CD14-positive monocyte (primary cell): ENCODE measurements around the gene KCNJ4. TPM values are rescaled to one million over a fixed set of nuclear protein-coding genes. Genes with fewer than 3 reads are reported as not detected.
A peak's percentile ranks its signal among the peaks of the same experiment; 100 is the strongest.

Experiments
- DNase-seq, 3 donors: peaks; one replicate each; pipeline ENCODE4 v3.0.0-alpha.2; 2011 to 2022
- H2AFZ ChIP-seq: 2 replicates; pipeline ENCODE4 v1.6.0; 2012; ENCODE audit warnings: mild to moderate bottlenecking, low read depth, low read length, inconsistent platforms; ENCODE audit not compliant: insufficient read depth, poor library complexity, severe bottlenecking
- H3K27ac ChIP-seq, 2 donors: 1 replicate in 1 of 2; 2 replicates in 1 of 2; pipeline ENCODE4 v1.5.1; 2012 to 2013; ENCODE audit warnings: low read length in 2 of 2, control low read depth in 1 of 2, inconsistent platforms in 1 of 2, low read depth in 1 of 2, mild to moderate bottlenecking in 1 of 2
- H3K27me3 ChIP-seq, 2 donors: one replicate each; pipeline versions ENCODE4 v1.6.0 to v1.6.1; 2011 to 2013; ENCODE audit warnings: low read length in 2 of 2; ENCODE audit not compliant: control insufficient read depth in 2 of 2, insufficient read depth in 2 of 2
- H3K36me3 ChIP-seq, 2 donors: replicated peaks in 1 of 2; 1 replicate in 1 of 2; 2 replicates in 1 of 2; pipeline versions ENCODE4 v1.5.1 to v1.6.1; 2012 to 2013; ENCODE audit warnings: low read length in 2 of 2, control low read depth in 1 of 2, inconsistent platforms in 1 of 2, mild to moderate bottlenecking in 1 of 2; ENCODE audit not compliant: insufficient read depth in 2 of 2, control insufficient read depth in 1 of 2
- H3K4me1 ChIP-seq, 2 donors: 1 replicate in 1 of 2; 2 replicates in 1 of 2; pipeline versions ENCODE4 v1.5.1 to v1.6.1; 2012 to 2013; ENCODE audit warnings: low read length in 2 of 2, control low read depth in 1 of 2, inconsistent platforms in 1 of 2, mild to moderate bottlenecking in 1 of 2, moderate library complexity in 1 of 2; ENCODE audit not compliant: insufficient read depth in 2 of 2, control insufficient read depth in 1 of 2
- H3K4me2 ChIP-seq: replicated peaks from 2 replicates; pipeline ENCODE3; 2012; ENCODE audit warnings: low read length, moderate library complexity, mild to moderate bottlenecking; ENCODE audit not compliant: poor library complexity, severe bottlenecking; ENCODE audit errors: extremely low read depth
- H3K4me3 ChIP-seq, 3 experiments: fragments of 200-600 bp in 1 of 3; sonication (generic) in 1 of 3; replicated peaks in 1 of 3; 1 replicate in 2 of 3; 2 replicates in 1 of 3; pipeline ENCODE4 v1.5.1; 2011 to 2013; ENCODE audit warnings: low read length in 3 of 3, mild to moderate bottlenecking in 3 of 3, control low read depth in 2 of 3, low read depth in 2 of 3, inconsistent platforms in 1 of 3, moderate library complexity in 1 of 3
- H3K79me2 ChIP-seq: 2 replicates; pipeline ENCODE4 v1.6.0; 2012; ENCODE audit warnings: mild to moderate bottlenecking, control low read depth, inconsistent platforms, low read length, moderate library complexity; ENCODE audit not compliant: insufficient read depth
- H3K9ac ChIP-seq: 2 replicates; pipeline ENCODE4 v1.6.0; 2017; ENCODE audit warnings: low read length, mild to moderate bottlenecking; ENCODE audit not compliant: insufficient read depth, poor library complexity, severe bottlenecking
- H3K9me3 ChIP-seq, 2 donors: replicated peaks in 1 of 2; 1 replicate in 1 of 2; 2 replicates in 1 of 2; pipeline versions ENCODE4 v1.5.1 to v1.6.1; 2012 to 2013; ENCODE audit warnings: low read length in 2 of 2, control low read depth in 1 of 2; ENCODE audit not compliant: control insufficient read depth in 1 of 2, insufficient read depth in 1 of 2
- H4K20me1 ChIP-seq: 2 replicates; pipeline ENCODE4 v1.6.0; 2012; ENCODE audit warnings: mild to moderate bottlenecking, low read length, control low read depth, moderate library complexity; ENCODE audit not compliant: insufficient read depth
- H3K27ac Mint-ChIP-seq, 7 donors: one replicate each; pipeline ENCODE4 v1.8.0; 2020; ENCODE audit warnings: mild to moderate bottlenecking in 7 of 7, mixed read lengths in 7 of 7, moderate library complexity in 6 of 7, inconsistent platforms in 2 of 7
- H3K27me3 Mint-ChIP-seq, 3 donors: one replicate each; pipeline ENCODE4 v1.8.0; 2021 to 2022; ENCODE audit warnings: low read depth in 3 of 3, mild to moderate bottlenecking in 3 of 3, mixed read lengths in 3 of 3, moderate library complexity in 3 of 3, inconsistent platforms in 1 of 3
- H3K36me3 Mint-ChIP-seq, 2 donors: one replicate each; pipeline ENCODE4 v1.8.0; 2020; ENCODE audit warnings: mixed read lengths in 2 of 2, inconsistent platforms in 1 of 2, mild to moderate bottlenecking in 1 of 2
- H3K4me1 Mint-ChIP-seq: one replicate; pipeline ENCODE4 v1.8.0; 2020; ENCODE audit warnings: mild to moderate bottlenecking, mixed read lengths
- H3K4me3 Mint-ChIP-seq, 2 donors: one replicate each; pipeline ENCODE4 v1.8.0; 2020; ENCODE audit warnings: mild to moderate bottlenecking in 2 of 2, mixed read lengths in 2 of 2, moderate library complexity in 1 of 2
- H3K9me3 Mint-ChIP-seq, 7 donors: one replicate each; pipeline ENCODE4 v1.8.0; 2020 to 2022; ENCODE audit warnings: mixed read lengths in 7 of 7, mild to moderate bottlenecking in 6 of 7, moderate library complexity in 6 of 7, inconsistent platforms in 2 of 7
- CTCF ChIP-seq: fragments of 200-600 bp; IDR thresholded peaks from one replicate; pipeline ENCODE4 v1.8.0; 2022; ENCODE audit warnings: antibody characterized with exemption, mild to moderate bottlenecking
- WGBS: methylation state at CpG from one replicate; pipeline ENCODE4 v1.1.5; 2013; ENCODE audit warnings: missing lambda C conversion rate; ENCODE audit not compliant: insufficient coverage; 5-methylcytosine and 5-hydroxymethylcytosine counted together
- intact Hi-C, 2 donors: fragments of 100-400 bp; cut with micrococcal nuclease; formaldehyde crosslinking; loops; one replicate each; pipeline versions ENCODE4 v1.15.0 to v1.15.1; 2023
- polyA plus RNA-seq, 3 donors: library from polyadenylated mRNA; depleted of rRNA in 1 of 3; unstranded in 2 of 3; stranded (reverse) in 1 of 3; fragments of 300-500 nt in 2 of 3; fragments of >200 nt in 1 of 3; fragmentation: Illumina TruSeq in 2 of 3; gene quantifications; 1 replicate in 2 of 3; 2 replicates in 1 of 3; pipeline ENCODE4 v1.2.3, GENCODE V29; 2012 to 2021

Gene KCNJ4
- polyA plus RNA-seq, 3 donors, result not detected

DNA sequence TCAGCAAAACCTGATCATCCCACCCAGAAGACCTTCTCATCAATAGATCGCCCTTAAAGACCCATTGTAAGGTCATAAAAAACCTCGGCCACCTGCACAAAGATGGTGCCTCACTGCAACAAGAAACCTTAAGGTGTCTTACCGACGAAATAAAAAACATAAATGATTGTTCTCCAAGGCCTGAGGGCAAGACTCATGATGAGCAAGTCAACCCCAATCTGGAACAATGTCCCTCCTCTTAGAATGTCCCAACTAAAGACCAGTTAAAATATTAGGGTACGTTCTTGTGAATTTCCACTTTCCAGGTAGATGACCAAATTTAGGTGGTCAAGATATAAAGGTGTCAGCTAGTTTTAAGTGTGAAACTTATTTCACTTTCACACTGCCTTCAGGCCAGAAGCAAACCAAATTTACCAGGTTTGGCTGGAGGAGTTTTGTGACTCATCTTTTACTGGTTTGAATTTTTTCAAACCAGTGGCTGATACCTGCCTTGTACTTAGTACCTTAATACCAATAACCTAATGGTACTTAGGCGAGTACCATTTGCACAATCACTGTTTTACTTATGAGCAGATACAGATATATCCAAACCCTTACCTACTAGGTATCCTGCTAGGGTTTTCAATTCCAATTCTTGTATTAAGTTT, 27.8 kb upstream of the KCNJ4 start:
- Mint-ChIP-seq H3K27me3 (no peaks in the 10 kb centered on the region), H3K4me3 (no peak overlapping the region), H3K9me3 (no peaks in the 10 kb centered on the region), H3K36me3 (peaks cover 62 to 73% of the 10 kb centered on the region in 2 donors), H3K4me1 (no peaks in the 10 kb centered on the region), H3K27ac (no peak overlapping the region)
- DNase-seq, result no peak
- intact Hi-C loops, result no loop called here
- Histone ChIP-seq H3K4me1 (no peaks in the 10 kb centered on the region), H3K27me3 (no peaks in the 10 kb centered on the region), H3K36me3 (peaks cover 61 to 78% of the 10 kb centered on the region in 2 donors), H3K4me2 (no peak overlapping the region), H3K27ac (peak overlapping the region in 1 of 2 donors; percentile 3), H3K9me3 (no peaks in the 10 kb centered on the region), H2AFZ (no peak overlapping the region), H3K79me2 (no peaks in the 10 kb centered on the region), H4K20me1 (peaks cover 76% of the 10 kb centered on the region), H3K4me3 (no peak overlapping the region), H3K9ac (no peak overlapping the region)
- TF ChIP-seq CTCF, result no peak
- WGBS, result 96% methylated on average over 4 of the region's 6 CpGs

- Histone ChIP-seq H3K27ac (peak overlapping the region in 1 of 2 donors; percentile 36), H3K4me1 (no peaks in the 10 kb centered on the region), H3K27me3 (no peaks in the 10 kb centered on the region), H3K9ac (no peak overlapping the region), H3K36me3 (peaks cover 56 to 69% of the 10 kb centered on the region in 2 donors), H2AFZ (no peak overlapping the region), H3K79me2 (no peaks in the 10 kb centered on the region), H3K4me3 (no peak overlapping the region), H4K20me1 (peaks cover 67% of the 10 kb centered on the region), H3K4me2 (no peak overlapping the region), H3K9me3 (no peaks in the 10 kb centered on the region)
- no peaks in the 10 kb centered on the region for H3K9me3 Mint-ChIP-seq
- 100% methylated on average over 1 of the region's 8 CpGs for WGBS
- no peaks in the 10 kb centered on the region for H3K4me1 Mint-ChIP-seq
- no peak for DNase-seq
- H3K4me3 Mint-ChIP-seq, result no peak overlapping the region
- intact Hi-C loops, result no loop called here
- H3K27ac Mint-ChIP-seq, result peak overlapping the region in 3 of 7 donors; percentile 55 to 68 (median 57)
- H3K27me3 Mint-ChIP-seq, result peaks cover 0 to 3% (median 2%) of the 10 kb centered on the region in 3 donors
- H3K36me3 Mint-ChIP-seq, result peaks cover 56 to 65% of the 10 kb centered on the region in 2 donors
- TF ChIP-seq CTCF, result no peak
These were observed 26.9 kb upstream of the KCNJ4 start for GRCh38 chr22:38481871-38482332.
